Uterus (tissue), 2 donors: ENCODE measurements around the gene PATE4.

ENCODE experiments used
- POLR2A ChIP-seq, 2 donors: fragments of 450-650 bp; IDR thresholded peaks; one replicate each; pipeline ENCODE4 v1.6.1; 2016; ENCODE audit warnings: antibody characterized with exemption in 2 of 2, mild to moderate bottlenecking in 1 of 2, moderate library complexity in 1 of 2
- TF ChIP-seq, protein P1 (sequence below), 4 experiments: fragments of 200-600 bp in 2 of 4; fragments of 450-650 bp in 2 of 4; sonication (generic) in 2 of 4; IDR thresholded peaks; one replicate each; pipeline ENCODE4 v1.5.1; 2016 to 2019; ENCODE audit warnings: antibody characterized with exemption in 4 of 4, mild to moderate bottlenecking in 2 of 4, moderate library complexity in 1 of 4

DNA sequence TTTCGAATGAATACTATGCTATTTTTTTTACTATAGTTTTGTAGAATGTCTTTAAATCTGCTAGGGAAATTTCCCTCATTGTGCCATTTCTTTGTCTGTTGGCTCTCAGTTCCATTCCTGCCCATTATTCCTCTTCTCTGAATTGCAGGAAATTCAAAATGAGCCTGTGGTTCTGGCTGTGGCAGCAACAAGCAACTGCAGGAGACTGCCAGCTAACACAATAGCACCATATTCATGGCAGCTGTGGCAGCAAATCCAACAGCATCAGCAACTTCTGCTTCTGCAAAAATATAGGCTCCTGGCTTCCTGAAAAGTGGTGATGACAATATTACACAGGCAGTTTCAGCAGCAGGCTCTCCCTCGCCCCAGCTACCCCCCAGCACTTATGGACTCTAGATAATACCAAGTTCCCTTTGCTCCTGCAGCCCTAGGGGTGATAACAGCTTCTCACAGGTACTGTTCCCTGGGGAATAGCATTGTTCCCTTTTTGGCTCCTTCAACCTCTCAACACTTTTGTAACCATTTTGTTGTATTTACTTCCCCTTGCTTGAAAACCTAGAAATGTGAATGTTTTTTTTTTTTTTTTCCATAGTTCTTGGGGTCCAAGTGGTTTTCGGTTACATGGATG lies 9.3 kb downstream of the PATE4 start:
- TF ChIP-seq, protein P1, sequence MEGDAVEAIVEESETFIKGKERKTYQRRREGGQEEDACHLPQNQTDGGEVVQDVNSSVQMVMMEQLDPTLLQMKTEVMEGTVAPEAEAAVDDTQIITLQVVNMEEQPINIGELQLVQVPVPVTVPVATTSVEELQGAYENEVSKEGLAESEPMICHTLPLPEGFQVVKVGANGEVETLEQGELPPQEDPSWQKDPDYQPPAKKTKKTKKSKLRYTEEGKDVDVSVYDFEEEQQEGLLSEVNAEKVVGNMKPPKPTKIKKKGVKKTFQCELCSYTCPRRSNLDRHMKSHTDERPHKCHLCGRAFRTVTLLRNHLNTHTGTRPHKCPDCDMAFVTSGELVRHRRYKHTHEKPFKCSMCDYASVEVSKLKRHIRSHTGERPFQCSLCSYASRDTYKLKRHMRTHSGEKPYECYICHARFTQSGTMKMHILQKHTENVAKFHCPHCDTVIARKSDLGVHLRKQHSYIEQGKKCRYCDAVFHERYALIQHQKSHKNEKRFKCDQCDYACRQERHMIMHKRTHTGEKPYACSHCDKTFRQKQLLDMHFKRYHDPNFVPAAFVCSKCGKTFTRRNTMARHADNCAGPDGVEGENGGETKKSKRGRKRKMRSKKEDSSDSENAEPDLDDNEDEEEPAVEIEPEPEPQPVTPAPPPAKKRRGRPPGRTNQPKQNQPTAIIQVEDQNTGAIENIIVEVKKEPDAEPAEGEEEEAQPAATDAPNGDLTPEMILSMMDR (IDR thresholded peaks at IDR 0.05), result no peak
- no peak for TF ChIP-seq POLR2A (IDR thresholded peaks at IDR 0.05)
